Measurements from ENCODE around the gene ADGRA1. TPM values are rescaled to one million over a fixed set of nuclear protein-coding genes. Genes with fewer than 3 reads are reported as not detected.
"Not testable (repeated sequence)": the region's sequence is repeated elsewhere in the genome, so short reads cannot be mapped to it uniquely, and the experiment has no call there.

The ADGRA1 gene
- total RNA-seq, 1 experiment from 2014 or later: not detected

DNA sequence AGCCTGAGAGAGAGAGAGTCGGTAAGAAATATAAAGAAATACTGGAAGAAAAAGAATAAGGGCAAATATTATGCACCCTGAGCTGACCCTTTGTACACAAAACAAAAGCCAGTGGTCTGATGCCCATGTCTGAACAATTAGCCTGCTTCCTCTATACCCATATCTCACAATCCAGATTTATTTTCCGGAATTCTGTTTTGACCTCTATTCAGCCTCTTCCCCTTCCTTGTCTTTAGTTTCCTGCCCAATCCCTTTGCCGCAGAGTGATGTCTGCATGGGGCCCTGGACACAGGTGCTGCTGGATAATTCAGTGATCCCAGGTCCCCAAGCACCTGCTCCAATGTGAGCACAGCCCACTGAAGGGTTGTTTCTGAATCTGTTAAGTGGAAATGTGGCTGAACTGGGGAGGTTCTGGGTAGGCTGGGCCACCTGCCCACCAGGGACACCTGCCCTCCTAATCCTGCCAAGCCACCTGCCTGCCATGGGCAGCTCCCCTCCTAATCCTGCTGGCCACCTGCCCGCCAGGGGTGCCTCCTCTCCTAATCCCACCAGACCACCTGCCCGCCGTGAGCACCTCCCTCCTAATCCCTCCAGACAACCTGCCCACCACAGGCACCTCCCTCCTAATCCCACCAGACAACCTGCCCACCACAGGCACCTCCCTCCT lies 23.0 kb downstream of the ADGRA1 start:
- no peak for DNase-seq (ENCODE audit: low read depth)

GRCh38 chr10:133111640-133112039 lies 23.9 kb downstream of the ADGRA1 start:
- not testable (repeated sequence) for DNase-seq (ENCODE audit: low read depth)

DNA sequence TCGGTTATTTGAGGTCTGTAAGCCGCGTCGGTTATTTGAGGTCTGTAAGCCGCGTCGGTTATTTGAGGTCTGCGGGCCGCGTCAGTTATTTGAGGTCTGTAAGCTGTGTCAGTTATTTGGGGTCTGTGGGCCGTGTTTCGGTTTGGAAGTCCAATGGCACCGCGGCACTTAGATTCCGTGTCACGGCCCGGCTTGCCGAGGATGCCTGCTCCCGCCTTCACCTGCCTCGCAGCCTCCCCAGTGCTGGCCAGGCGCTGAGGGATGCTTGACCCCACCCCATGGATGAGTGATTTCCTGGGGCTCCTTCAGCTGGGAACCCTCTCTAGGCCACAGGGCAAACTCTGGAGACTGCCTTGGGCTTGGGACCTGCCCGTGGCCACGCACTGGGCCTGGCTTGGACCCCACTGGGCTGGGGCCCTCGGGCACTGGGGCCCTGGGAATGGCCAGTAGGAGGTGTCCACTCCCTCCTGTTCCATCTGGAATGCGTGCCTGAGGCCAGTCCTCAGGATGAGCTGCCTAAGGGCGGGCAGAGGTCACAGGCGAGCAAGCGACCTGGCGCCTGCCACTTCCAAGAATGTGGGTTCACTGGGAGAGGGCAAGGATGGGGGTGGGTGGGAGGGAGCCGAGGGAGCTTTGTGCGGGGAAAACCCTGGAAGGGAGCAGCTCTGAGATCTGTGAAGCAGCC lies 25.6 kb downstream of the ADGRA1 start:
- DNase-seq (ENCODE audit: low read depth): no peak

DNA sequence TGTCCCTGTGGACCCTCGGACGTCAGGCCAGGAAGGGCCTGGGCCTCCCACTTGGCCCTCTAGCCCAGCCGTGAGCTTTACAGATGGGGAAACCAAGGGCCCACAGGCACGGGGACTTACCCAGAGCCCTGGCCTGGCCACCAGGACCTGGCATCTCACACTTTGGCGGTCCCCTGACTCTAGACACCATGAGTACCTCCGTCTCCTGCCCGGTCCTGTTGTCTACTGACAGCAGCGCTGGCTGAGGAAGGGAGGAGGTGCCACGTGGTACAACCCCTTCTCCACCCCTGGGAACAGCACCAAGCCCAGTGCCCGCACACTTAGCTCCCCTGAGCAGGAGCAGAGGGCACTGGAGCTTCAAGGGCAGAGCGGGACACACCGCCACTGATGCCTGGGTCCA lies 26.1 kb downstream of the ADGRA1 start:
- no peak for DNase-seq (ENCODE audit: low read depth)

- DNase-seq (ENCODE audit: low read depth): no peak
Measured at GRCh38 chr10:133114251-133114650, 26.5 kb downstream of the ADGRA1 start.

GRCh38 chr10:133114726-133115452 lies 27.2 kb downstream of the ADGRA1 start:
- DNase-seq (ENCODE audit: low read depth): no peak

DNA sequence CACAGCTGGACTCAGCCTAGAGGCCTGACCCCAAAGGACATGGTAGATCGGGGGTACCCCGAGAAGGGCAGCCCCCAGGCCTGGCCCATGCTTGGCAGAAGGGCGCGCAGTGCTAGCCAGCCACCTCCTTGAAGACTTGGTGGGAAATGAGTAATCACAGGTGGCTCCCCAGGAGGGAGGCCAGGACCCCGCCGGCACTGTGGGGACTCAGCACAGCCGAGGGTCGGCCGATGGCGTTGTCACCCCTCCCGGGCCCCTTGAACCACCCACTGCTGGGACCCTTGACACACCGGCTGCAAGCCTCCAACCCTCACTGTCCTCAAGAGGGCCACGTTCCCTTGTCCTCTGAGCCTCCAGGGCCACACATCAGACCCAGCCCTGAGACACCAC lies 27.7 kb downstream of the ADGRA1 start:
- no peak for DNase-seq (ENCODE audit: low read depth)

GRCh38 chr10:133115976-133116375 lies 28.3 kb downstream of the ADGRA1 start:
- no peak for DNase-seq (ENCODE audit: low read depth)

DNA sequence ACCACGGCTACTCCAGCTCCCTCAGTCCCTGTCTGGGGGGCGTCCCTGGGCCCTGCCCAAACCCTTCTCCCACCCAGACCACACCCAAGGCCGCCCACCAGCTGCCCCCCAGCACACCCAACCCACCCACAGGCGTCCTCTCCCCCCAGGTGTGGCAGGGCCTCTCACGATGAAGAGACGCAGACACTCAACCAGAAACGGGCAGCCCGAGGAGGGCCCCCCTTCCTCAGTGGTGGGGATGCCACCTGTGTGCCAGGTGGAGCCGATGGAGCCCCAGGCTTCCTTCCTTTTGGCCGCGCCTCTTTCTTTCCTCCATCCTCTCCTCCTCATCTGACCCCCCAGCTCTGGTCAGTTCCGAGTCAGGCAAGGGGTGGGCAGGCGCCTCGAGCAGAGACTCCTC lies 28.7 kb downstream of the ADGRA1 start:
- DNase-seq (ENCODE audit: low read depth): no peak

- DNase-seq (ENCODE audit: low read depth): no peak
Measured at GRCh38 chr10:133117036-133117687, 29.4 kb downstream of the ADGRA1 start.

DNA sequence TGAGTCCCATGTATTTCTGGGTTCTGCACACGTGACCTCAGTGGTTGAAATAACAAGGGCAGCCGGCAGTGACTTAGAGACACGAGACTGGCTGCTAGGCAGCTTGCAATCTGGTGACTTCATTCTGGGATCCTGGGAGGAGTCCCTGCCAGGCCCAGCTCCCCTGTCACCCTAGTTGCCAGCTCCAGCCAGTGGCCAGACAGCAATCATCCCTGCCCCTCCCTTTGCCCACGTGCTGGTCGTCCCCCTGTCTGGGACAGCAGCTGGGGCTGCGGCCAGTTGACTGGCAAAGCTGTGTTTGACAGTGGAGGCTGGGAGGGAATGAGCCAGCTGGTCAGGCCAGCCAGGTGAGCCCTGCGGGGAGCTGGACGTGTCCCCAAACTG lies 30.0 kb downstream of the ADGRA1 start:
- DNase-seq (ENCODE audit: low read depth): no peak

GRCh38 chr10:133121479-133121878 lies 33.8 kb downstream of the ADGRA1 start:
- no peak for DNase-seq (ENCODE audit: low read depth)

DNA sequence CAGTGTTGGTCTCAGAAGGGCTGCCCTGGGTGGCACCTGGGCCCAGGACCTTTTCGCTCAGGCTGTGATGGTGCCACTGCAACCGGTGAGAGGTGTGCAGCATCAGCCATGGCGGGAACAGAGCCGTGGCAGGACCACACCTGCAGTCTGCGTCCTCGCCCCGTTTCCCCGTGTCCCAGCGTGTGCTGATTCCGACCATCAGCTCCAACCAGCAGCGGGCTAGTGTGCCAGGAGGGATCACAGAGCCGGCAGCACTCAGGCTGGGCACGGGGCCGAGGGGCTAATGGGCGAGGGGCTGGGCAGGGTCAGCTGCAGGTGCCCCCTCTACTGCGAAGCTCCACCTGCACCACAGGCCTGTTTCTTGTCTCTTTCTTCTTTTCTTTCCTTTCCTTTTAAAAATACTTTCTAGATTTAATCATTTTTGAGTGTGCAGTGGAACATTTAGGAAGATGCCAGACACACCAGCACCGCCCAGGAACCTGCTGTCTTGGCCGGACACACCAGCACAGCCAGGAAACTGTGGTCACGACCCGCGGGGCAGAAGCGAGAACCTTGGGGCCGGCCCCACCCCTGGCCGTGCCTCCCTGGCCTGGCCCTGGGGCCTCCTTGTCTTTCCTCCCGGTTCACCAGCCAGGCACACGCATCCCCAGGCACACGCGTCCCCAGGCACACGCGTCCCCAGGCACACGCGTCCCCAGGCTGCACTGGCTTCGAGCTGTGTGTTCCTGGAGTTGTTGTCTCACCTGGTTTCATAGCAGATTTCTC lies 34.6 kb downstream of the ADGRA1 start:
- no peak for DNase-seq (ENCODE audit: low read depth)

DNA sequence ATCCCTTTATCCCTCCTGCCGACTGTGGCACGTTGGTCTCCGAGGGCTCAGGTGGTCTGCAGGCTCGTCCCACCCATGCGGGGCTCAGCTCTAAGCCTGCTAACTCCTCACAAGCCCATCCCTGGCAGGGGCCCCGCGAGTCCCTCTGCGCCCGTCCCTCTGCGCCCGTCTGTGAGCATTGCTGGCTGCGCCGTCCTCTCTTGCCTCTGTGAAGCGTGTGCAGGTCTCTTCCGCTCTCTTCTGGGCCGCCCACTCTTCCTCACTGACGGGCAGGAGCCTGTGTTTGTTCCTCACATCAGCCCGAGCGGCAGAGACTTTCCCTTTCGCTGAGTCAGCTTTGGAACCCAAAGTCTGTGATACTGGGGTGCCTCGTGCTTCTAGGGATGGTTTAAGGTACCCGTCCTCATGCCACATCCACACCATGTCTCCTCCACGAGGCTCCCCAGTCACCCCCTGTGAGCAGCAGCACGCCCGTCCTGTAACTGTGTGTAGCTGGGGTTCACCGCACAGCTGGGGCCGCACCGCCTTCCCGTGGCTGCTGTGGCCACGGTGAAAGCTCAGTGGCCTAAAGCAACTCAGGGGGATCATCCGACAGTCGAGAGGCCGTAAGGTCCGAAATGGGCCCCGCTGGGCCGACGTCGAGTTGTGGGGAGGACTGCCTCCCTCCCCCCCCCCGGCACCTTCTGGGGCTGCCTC lies 35.5 kb downstream of the ADGRA1 start:
- no peak for DNase-seq (ENCODE audit: low read depth)

DNA sequence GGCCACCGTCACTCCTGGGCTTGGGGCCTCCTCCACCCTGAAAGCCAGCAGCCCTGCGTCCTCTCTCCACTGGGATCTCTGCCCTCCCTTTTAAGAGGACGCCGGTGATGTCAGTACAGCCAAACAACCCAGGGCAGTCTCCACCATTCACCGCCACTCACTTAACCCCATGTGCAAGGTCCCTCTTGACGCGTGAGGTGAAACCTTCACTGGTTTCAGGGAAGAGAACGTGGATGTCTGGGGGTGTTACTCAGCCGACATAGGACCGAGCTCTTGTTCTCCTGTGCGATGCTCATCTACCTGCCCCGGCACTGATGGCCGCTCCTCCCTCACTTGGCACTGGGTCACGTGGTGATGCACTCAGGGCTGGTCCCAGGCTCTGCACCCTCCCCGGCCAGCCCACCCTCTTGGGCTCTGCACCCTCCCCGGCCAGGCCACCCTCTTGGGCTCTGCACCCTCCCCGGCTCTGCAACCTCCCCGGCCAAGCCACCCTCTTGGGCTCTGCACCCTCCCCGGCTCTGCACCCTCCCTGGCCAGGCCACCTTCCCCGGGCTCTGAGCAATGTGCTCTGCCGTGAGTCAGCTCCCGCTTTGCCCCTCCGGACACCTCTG lies 36.1 kb downstream of the ADGRA1 start:
- DNase-seq (ENCODE audit: low read depth): no peak

GRCh38 chr10:133124357-133125211 lies 36.9 kb downstream of the ADGRA1 start:
- DNase-seq (ENCODE audit: low read depth): no peak

DNA sequence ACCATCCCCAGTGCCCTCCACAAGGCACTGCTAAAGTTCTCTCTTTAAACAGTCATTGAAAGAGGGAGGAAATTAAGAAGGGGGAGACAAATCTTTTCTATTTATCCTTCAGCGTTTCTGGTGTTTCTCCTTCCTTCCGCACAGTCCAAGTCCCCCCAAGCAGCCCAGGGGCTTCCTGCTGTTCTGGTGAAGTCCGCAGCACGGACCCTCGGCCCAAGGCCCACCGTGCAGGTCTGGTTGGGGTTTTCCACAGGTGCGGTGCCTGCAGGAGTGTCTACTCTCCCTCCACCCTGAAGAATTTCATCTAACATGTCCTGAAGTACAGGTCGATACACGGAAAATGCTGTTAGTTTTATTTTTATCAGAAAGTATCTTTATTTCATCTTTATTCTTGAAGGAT lies 38.2 kb downstream of the ADGRA1 start:
- DNase-seq (ENCODE audit: low read depth): no peak

DNA sequence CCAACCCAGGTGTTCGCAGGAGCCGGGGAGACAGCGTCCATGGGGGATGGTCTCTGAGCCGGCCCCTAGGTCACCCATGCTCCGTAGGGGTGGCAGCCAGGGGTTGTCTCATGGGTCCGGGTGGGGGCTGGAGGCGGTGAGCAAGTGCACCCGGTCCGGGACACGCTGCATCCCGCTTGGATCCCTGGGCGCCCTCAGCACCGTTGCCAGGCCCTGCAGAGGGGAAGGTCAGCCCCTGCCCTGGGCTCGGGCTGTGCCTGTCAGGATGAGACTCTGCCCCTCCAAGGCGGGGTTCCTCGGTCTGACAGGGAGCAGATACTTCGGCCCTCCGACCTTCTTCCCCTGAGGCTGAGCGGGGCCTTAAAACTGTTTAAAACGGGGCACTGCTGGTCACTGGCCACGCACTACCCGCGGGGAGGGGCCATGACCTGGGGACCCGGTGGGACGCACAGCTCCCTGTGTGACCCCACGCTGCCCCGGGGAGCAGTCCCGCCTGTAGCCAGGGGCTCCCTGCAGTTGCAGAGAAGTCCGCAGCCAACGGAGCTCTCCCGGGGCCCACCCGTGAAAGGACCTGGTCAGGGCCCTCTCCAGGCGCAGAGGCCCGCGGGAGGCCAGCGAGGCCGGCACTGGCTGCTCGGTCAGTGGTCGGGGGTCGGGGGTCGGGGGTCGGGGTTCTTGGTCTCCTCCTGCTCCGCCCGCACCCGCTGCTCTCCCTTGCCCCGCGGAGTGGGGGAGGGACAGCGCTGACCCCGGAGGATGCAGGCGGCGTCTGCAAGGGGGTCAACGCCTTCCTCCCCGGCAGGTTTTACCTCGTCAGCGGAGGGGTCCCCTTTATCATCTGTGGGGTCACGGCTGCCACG lies 38.9 kb downstream of the ADGRA1 start:
- DNase-seq (ENCODE audit: low read depth): no peak

Measured in Daoy (cell line).